Right ventricle myocardium inferior (tissue), 1 donor: ENCODE data around the gene SUPT6H. TPM values are rescaled to one million over a fixed set of nuclear protein-coding genes. Genes with fewer than 3 reads are reported as not detected.

ENCODE experiments used
- ATAC-seq: fragments of 200-7000 bp; cut with Tn5 transposase; one replicate; pipeline ENCODE4 v1.9.1; 2020; ENCODE audit warnings: mild to moderate bottlenecking, moderate library complexity
- DNase-seq: peaks from one replicate; pipeline ENCODE4 v3.0.0; 2021; ENCODE audit errors: missing footprints
- intact Hi-C: fragments of 100-400 bp; cut with DNase I; formaldehyde crosslinking; loops from one replicate; pipeline ENCODE4 v1.11.0; 2022
- total RNA-seq: library from RNA; stranded (reverse); fragmentation: NEBNext Ultra II Directional; extraction: Animal tissue kit (Norgen Biotek cat#: 25700); gene quantifications from one replicate; pipeline ENCODE4 v1.2.1, GENCODE V29; 2021
- donor health status: DM: no; HTN: yes; CAD: no; lungs with severe emphysema.

Gene SUPT6H
- total RNA-seq, 1 donor from 2014 or later: 41.0 TPM

GRCh38 chr17:28743243-28744103, 81.5 kb downstream of the SUPT6H start, which contains the start of gene TRAF4:
Gene TRAF4, plus strand, starts transcription at chr17:28744011. Its CDS starts 102 bp downstream, at chr17:28744113.
- intact Hi-C loops: no loop called here
- peak; percentile 93 for DNase-seq
- peak; percentile 91 for ATAC-seq

- ATAC-seq (peak; percentile 20), DNase-seq (no peak)
- intact Hi-C loops: no loop called here
Observed at GRCh38 chr17:28744104-28744971, 82.3 kb downstream of the SUPT6H start.

GRCh38 chr17:28744972-28745785, 83.2 kb downstream of the SUPT6H start:
- ATAC-seq (peak; percentile 14), DNase-seq (no peak)
- intact Hi-C loops: no loop called here

GRCh38 chr17:28745786-28746411, 83.9 kb downstream of the SUPT6H start:
- intact Hi-C loops: no loop called here
- DNase-seq: no peak
- ATAC-seq: no peak

GRCh38 chr17:28746611-28747050, 84.6 kb downstream of the SUPT6H start:
- intact Hi-C loops: no loop called here
- ATAC-seq (no peak), DNase-seq (no peak)

- intact Hi-C loops: no loop called here
- ATAC-seq (no peak), DNase-seq (no peak)
Observed at GRCh38 chr17:28747051-28747691, 85.2 kb downstream of the SUPT6H start.

GRCh38 chr17:28747801-28748750, 86.1 kb downstream of the SUPT6H start:
- intact Hi-C loops: no loop called here
- ATAC-seq: no peak
- no peak for DNase-seq

GRCh38 chr17:28748852-28749515, 87.0 kb downstream of the SUPT6H start:
- no peak for DNase-seq
- intact Hi-C loops: no loop called here
- ATAC-seq: no peak

GRCh38 chr17:28749516-28750177, 87.6 kb downstream of the SUPT6H start:
- intact Hi-C loops: loop anchor here (1.0 kb wide), 1 partner anchor 22 kb away; no protein-coding TSS in a partner anchor
- ATAC-seq (no peak), DNase-seq (no peak)

- intact Hi-C loops: loop anchor here (1.0 kb wide), 1 partner anchor 23 kb away; no protein-coding TSS in a partner anchor
- ATAC-seq: peak; percentile 86
- DNase-seq: peak; percentile 96
Observed at GRCh38 chr17:28750178-28751047, 88.4 kb downstream of the SUPT6H start.

- no peak for ATAC-seq
- intact Hi-C loops: no loop called here
- no peak for DNase-seq
Observed at GRCh38 chr17:28751600-28752366, 89.8 kb downstream of the SUPT6H start.
